GM12865 (cell line): ENCODE measurements around the gene TSPAN15.
A peak's percentile ranks its signal among the peaks of the same experiment; 100 is the strongest.
"Not testable (repeated sequence)": the region's sequence is repeated elsewhere in the genome, so short reads cannot be mapped to it uniquely, and the experiment has no call there.

Experiments used
- DNase-seq: peaks from one replicate; pipeline ENCODE4 v3.0.0; 2010; ENCODE audit warnings: low read depth
- H3K4me3 ChIP-seq: 2 replicates; pipeline ENCODE4 v1.5.1; 2011; ENCODE audit warnings: mild to moderate bottlenecking, low read depth, low read length, control low read depth
- TF ChIP-seq, protein P1 (sequence below): IDR thresholded peaks from 2 replicates; pipeline ENCODE4 v1.5.1; 2011; ENCODE audit warnings: low read length, control low read depth, low read depth, inconsistent platforms; ENCODE audit not compliant: insufficient read depth; ENCODE audit errors: missing control alignments

The TSPAN15 gene

DNA sequence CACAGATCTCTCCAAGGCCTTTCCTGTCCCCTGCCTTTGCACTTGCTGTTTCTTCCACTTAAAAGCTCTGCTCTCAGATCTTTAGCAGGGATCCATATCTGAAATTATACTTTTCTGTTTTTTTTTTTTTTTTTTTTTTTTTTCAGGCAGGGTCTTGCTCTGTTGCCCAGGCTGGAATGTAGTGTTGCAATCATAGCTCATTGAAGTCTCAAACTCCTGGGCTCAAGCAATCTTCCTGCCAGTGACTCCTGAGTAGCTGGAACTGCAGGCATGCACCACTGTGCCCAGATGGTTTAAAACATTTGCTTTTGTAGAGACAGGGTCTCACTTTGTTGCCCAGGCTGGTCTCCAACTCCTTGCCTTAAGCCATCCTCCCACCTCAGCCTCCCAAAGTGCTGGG, 5.0 kb upstream of the TSPAN15 start:
- no peak for DNase-seq
- no peak overlapping the region for H3K4me3 ChIP-seq
- TF ChIP-seq, protein P1, sequence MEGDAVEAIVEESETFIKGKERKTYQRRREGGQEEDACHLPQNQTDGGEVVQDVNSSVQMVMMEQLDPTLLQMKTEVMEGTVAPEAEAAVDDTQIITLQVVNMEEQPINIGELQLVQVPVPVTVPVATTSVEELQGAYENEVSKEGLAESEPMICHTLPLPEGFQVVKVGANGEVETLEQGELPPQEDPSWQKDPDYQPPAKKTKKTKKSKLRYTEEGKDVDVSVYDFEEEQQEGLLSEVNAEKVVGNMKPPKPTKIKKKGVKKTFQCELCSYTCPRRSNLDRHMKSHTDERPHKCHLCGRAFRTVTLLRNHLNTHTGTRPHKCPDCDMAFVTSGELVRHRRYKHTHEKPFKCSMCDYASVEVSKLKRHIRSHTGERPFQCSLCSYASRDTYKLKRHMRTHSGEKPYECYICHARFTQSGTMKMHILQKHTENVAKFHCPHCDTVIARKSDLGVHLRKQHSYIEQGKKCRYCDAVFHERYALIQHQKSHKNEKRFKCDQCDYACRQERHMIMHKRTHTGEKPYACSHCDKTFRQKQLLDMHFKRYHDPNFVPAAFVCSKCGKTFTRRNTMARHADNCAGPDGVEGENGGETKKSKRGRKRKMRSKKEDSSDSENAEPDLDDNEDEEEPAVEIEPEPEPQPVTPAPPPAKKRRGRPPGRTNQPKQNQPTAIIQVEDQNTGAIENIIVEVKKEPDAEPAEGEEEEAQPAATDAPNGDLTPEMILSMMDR: no peak

DNA sequence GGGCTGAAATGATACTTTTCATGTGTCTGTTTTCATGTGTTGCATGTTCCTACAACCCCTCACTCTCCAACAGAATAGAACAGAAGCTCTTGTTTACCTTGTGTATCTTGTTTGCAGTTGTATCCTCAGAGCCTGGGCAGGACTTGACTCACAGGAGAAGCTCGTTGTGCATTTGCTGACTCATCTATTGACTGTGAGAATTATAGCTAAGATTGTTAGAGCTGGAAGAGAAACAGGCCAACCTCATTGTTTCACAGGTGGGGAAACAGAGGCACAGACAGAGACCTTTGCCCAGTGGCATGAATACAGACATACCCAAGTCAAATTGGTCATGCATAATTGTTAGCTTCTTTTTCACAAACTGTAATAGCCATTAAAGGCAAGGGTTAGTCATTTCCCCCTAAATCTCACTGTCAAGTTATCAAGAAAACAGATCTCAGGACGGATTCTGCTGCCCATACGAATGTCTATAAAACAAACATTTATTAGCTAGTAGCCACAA, 4.6 kb upstream of the TSPAN15 start:
- TF ChIP-seq, protein P1: no peak
- no peak for DNase-seq
- no peak overlapping the region for H3K4me3 ChIP-seq

DNA sequence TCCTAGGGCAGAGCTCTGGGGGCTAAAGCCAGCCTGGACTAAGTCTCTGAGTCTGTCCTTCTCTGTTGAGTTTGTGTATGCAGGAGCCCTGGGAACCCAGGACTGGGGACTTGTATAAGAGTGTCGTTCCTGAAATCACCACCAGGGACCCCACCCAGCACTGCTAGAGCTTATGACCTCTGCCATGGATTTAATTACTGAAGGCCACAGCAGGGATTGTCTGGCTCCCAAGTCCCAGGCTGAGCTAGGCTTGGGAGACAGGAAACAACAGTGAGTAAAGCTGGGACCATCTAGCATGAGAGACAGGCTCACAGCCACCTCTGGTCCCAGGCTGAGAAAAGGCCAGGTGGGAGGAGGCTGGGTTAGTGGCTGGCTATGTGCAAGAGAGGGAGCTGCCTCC, 1.4 kb upstream of the TSPAN15 start:
- no peak overlapping the region for H3K4me3 ChIP-seq
- TF ChIP-seq, protein P1: peak; percentile 49
- DNase-seq: peak; percentile 73

DNA sequence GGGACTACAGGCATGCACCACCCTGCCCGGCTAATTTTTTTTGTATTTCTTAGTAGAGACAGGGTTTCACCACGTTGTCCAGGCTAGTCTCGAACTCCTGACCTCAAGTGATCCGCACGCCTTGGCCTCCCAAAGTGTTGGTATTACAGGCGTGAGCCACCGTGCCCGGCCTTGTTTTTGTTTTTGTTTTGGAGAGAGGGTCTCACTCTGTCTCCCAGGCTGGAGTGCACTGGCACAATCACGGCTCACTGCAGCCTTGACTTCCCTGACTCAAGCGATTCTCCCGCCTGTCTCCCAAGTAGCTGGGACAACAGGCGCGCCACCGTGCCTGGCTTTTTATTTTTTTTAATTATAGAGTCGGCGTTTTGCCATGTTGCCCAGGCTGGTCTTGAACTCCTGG, 870 bp upstream of the TSPAN15 start:
- not testable (repeated sequence) for H3K4me3 ChIP-seq, DNase-seq

DNA sequence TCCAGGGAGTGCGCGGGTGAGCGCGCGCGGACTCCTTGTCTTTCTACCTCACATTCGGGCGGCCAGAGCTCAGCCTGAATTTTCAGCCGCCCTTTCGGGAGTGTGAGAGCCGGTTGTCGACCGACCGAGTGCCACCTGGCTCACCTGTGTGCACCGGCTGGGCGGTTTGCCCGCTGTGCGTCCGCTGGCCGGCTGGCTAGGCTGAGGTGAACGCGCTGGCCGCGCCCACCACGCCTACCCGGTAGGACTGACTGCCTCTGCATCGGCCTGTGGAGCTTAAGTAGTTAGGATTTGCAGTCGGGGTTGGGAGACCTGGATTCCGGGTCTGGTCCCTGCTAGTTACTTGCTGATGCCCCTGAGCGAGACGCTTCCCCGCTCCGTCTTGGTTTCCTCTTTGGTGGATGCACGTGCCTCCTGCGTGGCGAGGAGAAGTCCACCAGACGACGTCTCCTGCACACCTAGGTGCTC, 553 bp downstream of the TSPAN15 start:
- DNase-seq: no peak
- TF ChIP-seq, protein P1: no peak
- peak overlapping the region; percentile 62 for H3K4me3 ChIP-seq

DNA sequence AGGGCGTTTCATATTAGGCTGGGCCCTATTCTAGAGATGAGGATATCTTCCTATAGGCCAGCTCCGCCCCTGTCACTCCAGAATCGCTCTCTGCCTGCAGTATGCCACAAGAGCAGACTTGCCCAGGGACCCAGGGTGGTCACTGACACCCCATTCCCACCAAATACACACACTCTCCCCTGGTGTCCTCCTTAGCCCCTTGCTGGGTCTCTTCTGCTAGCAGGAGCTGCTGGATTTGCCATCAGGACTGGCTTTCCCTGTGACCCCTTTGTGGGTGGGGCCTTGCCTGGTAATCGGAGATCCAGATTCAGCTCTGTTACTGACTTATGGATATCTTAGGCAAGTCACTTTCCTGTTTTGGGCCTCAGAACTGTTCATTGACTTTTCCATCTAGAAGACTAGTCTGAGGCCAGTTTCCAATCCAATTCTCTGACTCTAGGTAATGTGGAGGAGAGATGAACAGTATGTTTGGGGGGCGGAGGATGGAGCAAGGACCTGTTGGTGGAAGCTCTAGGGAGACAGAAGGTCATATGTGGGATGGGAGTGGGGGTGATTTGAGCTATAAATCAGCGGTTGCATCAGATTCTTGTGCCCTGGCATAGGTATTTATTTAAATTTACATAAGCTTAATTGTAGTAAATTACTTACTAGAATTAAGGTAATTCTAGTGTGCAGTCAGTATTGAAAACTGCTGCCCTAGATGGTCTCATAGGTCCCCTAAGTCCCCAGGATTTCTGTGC, 1.6 kb downstream of the TSPAN15 start:
- TF ChIP-seq, protein P1: no peak
- DNase-seq: no peak
- H3K4me3 ChIP-seq: no peak overlapping the region

DNA sequence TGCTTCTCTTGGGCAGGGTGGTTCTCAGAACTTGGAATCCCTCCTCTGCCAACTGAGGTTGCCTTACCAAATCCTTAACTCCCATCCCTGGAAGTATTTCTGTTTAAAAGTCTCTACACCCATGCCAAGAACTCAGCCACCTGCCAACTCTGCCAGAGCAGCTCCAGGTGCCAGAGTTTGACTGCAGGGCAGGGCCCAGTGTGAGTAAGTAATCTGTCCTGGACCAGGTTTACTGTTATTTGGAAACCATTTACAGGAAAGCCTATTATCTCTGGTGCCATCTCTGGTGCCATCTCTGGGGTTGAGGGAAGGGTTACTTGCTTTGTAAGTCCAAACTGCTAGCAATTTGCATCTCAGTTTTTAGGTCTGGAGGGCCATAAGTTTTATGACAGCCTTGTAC, 2.5 kb downstream of the TSPAN15 start:
- no peak overlapping the region for H3K4me3 ChIP-seq
- TF ChIP-seq, protein P1: no peak
- no peak for DNase-seq
